ENCODE data around the gene COA8. TPM values are rescaled to one million over a fixed set of nuclear protein-coding genes. Genes with fewer than 3 reads are reported as not detected.

COA8 gene
- total and polyA plus RNA-seq, 9 of the 15 experiments (the other 6 are each of a cell fraction or from before 2014, with no cell fraction given): 5.0 to 35.3 (median 25.7) TPM

DNA sequence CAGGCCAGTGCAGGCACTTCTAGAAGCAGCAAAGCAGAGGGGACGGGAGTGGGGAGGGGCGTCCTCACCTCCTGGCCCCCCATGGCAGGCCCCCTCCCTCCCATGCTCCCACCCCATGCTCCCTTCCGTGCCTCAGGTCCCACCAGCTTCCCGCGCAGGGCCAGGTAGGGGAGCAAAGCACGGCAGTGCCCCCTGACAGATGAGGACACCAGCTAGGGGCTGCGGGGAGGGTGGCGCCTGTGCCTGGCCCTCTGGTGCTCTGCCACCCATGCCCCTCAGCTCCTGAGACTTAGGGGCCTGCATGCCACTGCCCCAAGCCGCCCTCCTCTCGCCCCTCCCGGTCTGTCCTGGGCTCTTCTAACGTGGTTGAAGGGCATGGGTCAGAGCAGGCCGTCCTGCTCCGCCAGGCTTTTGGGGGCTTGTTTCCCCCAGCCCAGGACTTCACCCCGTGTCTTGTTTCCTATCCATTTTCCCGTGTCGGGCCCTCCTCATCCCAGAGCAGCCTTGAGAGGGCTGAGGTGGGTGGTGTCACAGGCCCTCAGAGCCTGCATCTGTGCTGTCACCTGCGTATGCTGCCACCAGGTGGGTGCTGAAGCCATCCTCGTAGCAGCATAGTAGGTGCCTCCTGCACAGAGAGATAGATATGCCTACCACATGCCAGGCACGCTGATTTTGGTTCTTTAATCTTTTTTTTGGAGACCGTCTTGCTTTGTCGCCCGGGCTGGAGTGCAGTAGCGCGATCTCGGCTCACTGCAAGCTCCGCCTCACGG lies 23.5 kb upstream of the COA8 start:
- intact Hi-C loops (cut with micrococcal nuclease) (no loop called here), in situ Hi-C loops (cut with MboI) (loop anchor here (10.0 kb wide), 1 partner anchor 454 kb away; the partner anchor contains the start of gene LBHD2)
- FAIRE-seq (no peak), DNase-seq (ENCODE audit: extremely low read depth in 1 of 4, low spot score in 3 of 4) (peak in 1 of 4 experiments; percentile 30), ATAC-seq (no peak)
- no peak overlapping the region; a peak in 1 of 4 replicates for H3K9ac ChIP-seq (ENCODE audit: insufficient read depth in 1 of 2, low read depth in 2 of 2, low read length in 2 of 2)
- CTCF ChIA-PET (ENCODE audit: low intra/inter-chr PET ratio): no interaction called here
- H2AFZ ChIP-seq (ENCODE audit: low read depth, low read length): no peak overlapping the region
- WGBS (ENCODE audit: insufficient coverage, low coverage, missing lambda C conversion rate): 67% methylated on average over 10 of the region's 28 CpGs
- POLR2A ChIA-PET: interaction anchor here (0.6 to 1.6 kb wide), 5 partner anchors 10 to 203 kb away, joined by 3 to 7 read pairs (median 3); partner anchors contain the start of gene TRMT61A
- H3K36me3 ChIP-seq (ENCODE audit: control insufficient read depth, insufficient read depth, low read length): peaks cover 19% of the 10 kb centered on the region; the same call in 1 of the 3 replicates
- H3K27me3 ChIP-seq (ENCODE audit: control insufficient read depth in 2 of 2, insufficient read depth in 2 of 2, low read length in 2 of 2): no peaks in the 10 kb centered on the region
- no peaks in the 10 kb centered on the region for H3K79me2 ChIP-seq (ENCODE audit: control insufficient read depth, insufficient read depth, low read length)
- no peak overlapping the region for H3K4me2 ChIP-seq (ENCODE audit: insufficient read depth, low read length)
- no peak overlapping the region for H3K27ac ChIP-seq (ENCODE audit: extremely low read depth, low read depth, low read length)
- TF ChIP-seq EP400 (IDR thresholded peaks at IDR 0.05): no peak
- no peak for TF ChIP-seq ATF3 (IDR thresholded peaks at IDR 0.05)
- no peak for TF ChIP-seq ATF3 (CRISPR knock-in tag; conservative IDR thresholded peaks at IDR 0.05)
- TF ChIP-seq, protein P1, sequence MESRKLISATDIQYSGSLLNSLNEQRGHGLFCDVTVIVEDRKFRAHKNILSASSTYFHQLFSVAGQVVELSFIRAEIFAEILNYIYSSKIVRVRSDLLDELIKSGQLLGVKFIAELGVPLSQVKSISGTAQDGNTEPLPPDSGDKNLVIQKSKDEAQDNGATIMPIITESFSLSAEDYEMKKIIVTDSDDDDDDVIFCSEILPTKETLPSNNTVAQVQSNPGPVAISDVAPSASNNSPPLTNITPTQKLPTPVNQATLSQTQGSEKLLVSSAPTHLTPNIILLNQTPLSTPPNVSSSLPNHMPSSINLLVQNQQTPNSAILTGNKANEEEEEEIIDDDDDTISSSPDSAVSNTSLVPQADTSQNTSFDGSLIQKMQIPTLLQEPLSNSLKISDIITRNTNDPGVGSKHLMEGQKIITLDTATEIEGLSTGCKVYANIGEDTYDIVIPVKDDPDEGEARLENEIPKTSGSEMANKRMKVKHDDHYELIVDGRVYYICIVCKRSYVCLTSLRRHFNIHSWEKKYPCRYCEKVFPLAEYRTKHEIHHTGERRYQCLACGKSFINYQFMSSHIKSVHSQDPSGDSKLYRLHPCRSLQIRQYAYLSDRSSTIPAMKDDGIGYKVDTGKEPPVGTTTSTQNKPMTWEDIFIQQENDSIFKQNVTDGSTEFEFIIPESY (CRISPR knock-in tag; IDR thresholded peaks at IDR 0.05): peak; percentile 51; the same call in 1 of the 2 replicates
- TF ChIP-seq BCL6 (CRISPR knock-in tag; IDR thresholded peaks at IDR 0.05): no peak
- TF ChIP-seq ZKSCAN1 (IDR thresholded peaks at IDR 0.05; ENCODE audit: low read depth, low read length): 0 out of 2 replicates have a peak, but pooled peaks have one; percentile 52
- peak; percentile 2; the same call in 1 of the 2 replicates for TF ChIP-seq POLR2G (IDR thresholded peaks at IDR 0.05; ENCODE audit: low read depth, low read length)
- no peaks in the 10 kb centered on the region for H4K20me1 ChIP-seq (replicated peaks; ENCODE audit: control insufficient read depth, insufficient read depth, low read length)
- H3K9me3 ChIP-seq (replicated peaks; ENCODE audit: control insufficient read depth, insufficient read depth, low read depth, low read length): no peaks in the 10 kb centered on the region
- BruUV-seq (replicated peaks): no TSS peak
- H3K4me3 ChIP-seq: no peak overlapping the region
- H3K9me1 ChIP-seq (ENCODE audit: control insufficient read depth, insufficient read depth, low read length): no peaks in the 10 kb centered on the region
- H3K4me1 ChIP-seq (replicated peaks in 1 of 2; ENCODE audit: control insufficient read depth in 2 of 2, insufficient read depth in 2 of 2, low read length in 2 of 2): peaks cover 0 to 92% of the 10 kb centered on the region in 2 experiments; a peak in 2 of 5 replicates
